Glutamatergic neuron (in vitro differentiated cells): ENCODE measurements around the gene PPOX. TPM values are rescaled to one million over a fixed set of nuclear protein-coding genes. Genes with fewer than 3 reads are reported as not detected.

Experiments used
- DNase-seq: peaks from one replicate; pipeline ENCODE4 v3.0.0; 2022
- H3K27ac Mint-ChIP-seq: one replicate; pipeline ENCODE4 v1.8.0; 2020; ENCODE audit warnings: mild to moderate bottlenecking, mixed read lengths, inconsistent platforms; ENCODE audit not compliant: unreplicated experiment
- H3K27me3 Mint-ChIP-seq: one replicate; pipeline ENCODE4 v1.8.0; 2020; ENCODE audit warnings: mild to moderate bottlenecking, moderate library complexity, mixed read lengths, inconsistent platforms; ENCODE audit not compliant: unreplicated experiment
- H3K36me3 Mint-ChIP-seq: one replicate; pipeline ENCODE4 v1.8.0; 2020; ENCODE audit warnings: mild to moderate bottlenecking, mixed read lengths, inconsistent platforms; ENCODE audit not compliant: unreplicated experiment
- H3K4me1 Mint-ChIP-seq: one replicate; pipeline ENCODE4 v1.8.0; 2020; ENCODE audit warnings: mild to moderate bottlenecking, low read depth, mixed read lengths, inconsistent platforms; ENCODE audit not compliant: unreplicated experiment
- H3K4me3 Mint-ChIP-seq: one replicate; pipeline ENCODE4 v1.8.0; 2020; ENCODE audit warnings: mild to moderate bottlenecking, mixed read lengths, inconsistent platforms; ENCODE audit not compliant: unreplicated experiment
- H3K9me3 Mint-ChIP-seq: one replicate; pipeline ENCODE4 v1.8.0; 2020; ENCODE audit warnings: mild to moderate bottlenecking, moderate library complexity, mixed read lengths, inconsistent platforms; ENCODE audit not compliant: unreplicated experiment
- total RNA-seq: library from RNA; stranded (reverse); fragmentation: NEBNext Ultra II Directional; extraction: Animal tissue kit (Norgen Biotek cat#: 25700); gene quantifications from one replicate; pipeline ENCODE4 v1.2.1, GENCODE V29; 2021; ENCODE audit not compliant: unreplicated experiment
- TF ChIP-seq, protein P1 (sequence below): fragments of 200-600 bp; sonication (generic); IDR thresholded peaks from one replicate; pipeline ENCODE4 v1.5.0; 2021; ENCODE audit not compliant: partially characterized antibody, unreplicated experiment

The PPOX gene
- total RNA-seq, 1 donor from 2014 or later, result 53.2 TPM

DNA sequence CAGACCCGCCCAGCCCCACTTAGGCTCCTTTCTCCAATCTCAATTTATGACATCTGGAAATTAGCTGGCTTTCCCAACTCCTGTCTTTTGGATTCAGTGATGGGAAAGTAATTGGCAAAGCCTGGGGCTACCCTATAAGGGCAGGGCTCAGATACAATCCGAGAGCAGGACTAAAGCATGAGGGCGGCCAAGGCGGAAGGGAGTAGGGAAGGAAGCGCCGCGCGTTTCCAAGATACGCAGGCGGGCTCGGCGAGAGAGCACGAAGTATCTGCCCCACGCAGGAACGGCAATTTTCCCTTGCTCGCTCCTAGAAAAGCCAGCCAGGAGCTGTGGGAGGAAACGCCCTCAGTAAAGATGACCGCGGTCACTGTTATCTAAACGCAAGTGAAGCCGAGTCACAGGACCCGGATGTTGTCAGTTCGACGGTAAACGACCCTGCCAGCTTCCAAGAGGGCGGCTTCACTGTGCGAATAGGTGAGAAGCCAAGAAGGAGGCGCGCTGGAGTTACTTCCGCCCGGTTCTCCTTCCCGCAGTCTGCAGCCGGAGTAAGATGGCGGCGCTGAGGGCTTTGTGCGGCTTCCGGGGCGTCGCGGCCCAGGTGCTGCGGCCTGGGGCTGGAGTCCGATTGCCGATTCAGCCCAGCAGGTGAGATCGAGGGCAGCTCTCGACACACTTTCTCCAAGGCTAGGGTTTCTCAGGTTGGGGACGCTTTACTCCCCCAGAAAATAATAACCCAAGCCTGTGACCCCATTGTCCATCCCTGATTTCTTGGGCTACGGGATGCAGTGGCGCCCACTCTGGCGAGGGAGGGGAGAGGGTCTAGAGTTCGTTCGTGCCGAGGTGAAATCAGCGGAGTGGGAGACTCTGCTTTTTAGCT is 35.8 kb downstream of the PPOX start, which contains the start of gene NDUFS2:
TSS of gene NDUFS2 (plus strand) at position 532 of the 877 bp plus-strand sequence. CDS start at position 551, 19 bp downstream.
- TF ChIP-seq, protein P1, sequence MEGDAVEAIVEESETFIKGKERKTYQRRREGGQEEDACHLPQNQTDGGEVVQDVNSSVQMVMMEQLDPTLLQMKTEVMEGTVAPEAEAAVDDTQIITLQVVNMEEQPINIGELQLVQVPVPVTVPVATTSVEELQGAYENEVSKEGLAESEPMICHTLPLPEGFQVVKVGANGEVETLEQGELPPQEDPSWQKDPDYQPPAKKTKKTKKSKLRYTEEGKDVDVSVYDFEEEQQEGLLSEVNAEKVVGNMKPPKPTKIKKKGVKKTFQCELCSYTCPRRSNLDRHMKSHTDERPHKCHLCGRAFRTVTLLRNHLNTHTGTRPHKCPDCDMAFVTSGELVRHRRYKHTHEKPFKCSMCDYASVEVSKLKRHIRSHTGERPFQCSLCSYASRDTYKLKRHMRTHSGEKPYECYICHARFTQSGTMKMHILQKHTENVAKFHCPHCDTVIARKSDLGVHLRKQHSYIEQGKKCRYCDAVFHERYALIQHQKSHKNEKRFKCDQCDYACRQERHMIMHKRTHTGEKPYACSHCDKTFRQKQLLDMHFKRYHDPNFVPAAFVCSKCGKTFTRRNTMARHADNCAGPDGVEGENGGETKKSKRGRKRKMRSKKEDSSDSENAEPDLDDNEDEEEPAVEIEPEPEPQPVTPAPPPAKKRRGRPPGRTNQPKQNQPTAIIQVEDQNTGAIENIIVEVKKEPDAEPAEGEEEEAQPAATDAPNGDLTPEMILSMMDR, result peak; percentile 36
- Mint-ChIP-seq H3K4me1 (peaks cover 25% of the 10 kb centered on the region), H3K27ac (peak within 1 kb of the TSS; percentile 98), H3K4me3 (peak within 1 kb of the TSS; percentile 92), H3K36me3 (peaks cover 10% of the 10 kb centered on the region), H3K9me3 (peaks cover 6% of the 10 kb centered on the region), H3K27me3 (peaks cover 6% of the 10 kb centered on the region)
- DNase-seq, result peak; percentile 94

DNA sequence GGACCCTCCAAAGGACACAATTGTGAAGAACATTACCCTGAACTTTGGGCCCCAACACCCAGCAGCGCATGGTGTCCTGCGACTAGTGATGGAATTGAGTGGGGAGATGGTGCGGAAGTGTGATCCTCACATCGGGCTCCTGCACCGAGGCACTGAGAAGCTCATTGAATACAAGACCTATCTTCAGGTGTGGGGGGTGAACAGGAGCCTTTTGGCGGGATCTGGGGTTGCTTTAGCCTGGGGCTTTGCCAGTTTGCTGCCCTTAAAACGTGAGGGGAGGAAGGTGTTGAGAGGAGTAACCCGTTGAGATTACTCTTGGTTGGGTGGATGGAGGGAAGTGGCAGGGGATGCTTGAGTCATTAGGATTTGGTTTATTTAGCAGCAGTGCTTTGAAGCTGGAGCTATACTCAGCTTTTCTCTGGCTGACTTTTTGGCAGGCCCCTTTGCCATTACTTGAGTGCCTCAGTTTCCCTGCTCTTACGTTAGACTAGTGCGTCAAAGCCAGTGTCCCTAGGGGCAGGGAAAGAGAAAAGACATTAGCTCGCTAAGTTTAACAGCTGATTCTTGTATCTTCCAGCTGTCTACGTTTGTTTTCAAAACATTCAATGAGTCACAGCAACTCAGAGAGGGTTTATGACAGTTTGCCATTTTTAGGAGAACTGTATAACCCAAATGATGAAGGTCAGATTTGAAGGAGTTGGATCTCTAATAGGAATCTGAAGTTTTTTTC is 40.4 kb downstream of the PPOX start:
- H3K36me3 Mint-ChIP-seq, result peaks cover 10% of the 10 kb centered on the region
- TF ChIP-seq, protein P1, result no peak
- no peak overlapping the region for H3K4me3 Mint-ChIP-seq
- no peak overlapping the region for H3K27ac Mint-ChIP-seq
- H3K27me3 Mint-ChIP-seq, result peaks cover 2% of the 10 kb centered on the region
- DNase-seq, result no peak
- peaks cover 5% of the 10 kb centered on the region for H3K9me3 Mint-ChIP-seq
- H3K4me1 Mint-ChIP-seq, result peaks cover 6% of the 10 kb centered on the region

DNA sequence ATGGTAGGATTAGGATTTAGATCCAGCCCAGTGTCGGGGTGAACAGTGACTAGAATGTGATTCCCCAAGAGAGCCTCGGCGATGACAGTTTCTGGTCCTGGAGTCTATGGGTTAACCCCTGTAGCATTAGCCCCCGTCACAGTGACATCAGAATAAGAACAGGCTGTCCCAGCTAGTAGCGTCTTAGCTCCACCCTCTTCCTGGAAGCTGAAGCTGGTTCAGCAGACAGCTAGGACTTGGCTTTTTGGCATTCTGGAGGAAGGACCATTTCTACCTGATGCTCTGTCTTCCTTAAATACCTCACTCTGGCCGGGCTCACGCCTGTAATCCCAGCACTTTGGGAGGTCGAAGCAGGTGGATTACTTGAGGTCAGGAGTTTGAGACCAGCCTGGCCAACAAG is 40.9 kb downstream of the PPOX start:
- peaks cover 4% of the 10 kb centered on the region for H3K9me3 Mint-ChIP-seq
- TF ChIP-seq, protein P1, result no peak
- no peak overlapping the region for H3K27ac Mint-ChIP-seq
- H3K4me1 Mint-ChIP-seq, result peaks cover 6% of the 10 kb centered on the region
- peaks cover 10% of the 10 kb centered on the region for H3K36me3 Mint-ChIP-seq
- no peak for DNase-seq
- H3K27me3 Mint-ChIP-seq, result peaks cover 3% of the 10 kb centered on the region
- no peak overlapping the region for H3K4me3 Mint-ChIP-seq

DNA sequence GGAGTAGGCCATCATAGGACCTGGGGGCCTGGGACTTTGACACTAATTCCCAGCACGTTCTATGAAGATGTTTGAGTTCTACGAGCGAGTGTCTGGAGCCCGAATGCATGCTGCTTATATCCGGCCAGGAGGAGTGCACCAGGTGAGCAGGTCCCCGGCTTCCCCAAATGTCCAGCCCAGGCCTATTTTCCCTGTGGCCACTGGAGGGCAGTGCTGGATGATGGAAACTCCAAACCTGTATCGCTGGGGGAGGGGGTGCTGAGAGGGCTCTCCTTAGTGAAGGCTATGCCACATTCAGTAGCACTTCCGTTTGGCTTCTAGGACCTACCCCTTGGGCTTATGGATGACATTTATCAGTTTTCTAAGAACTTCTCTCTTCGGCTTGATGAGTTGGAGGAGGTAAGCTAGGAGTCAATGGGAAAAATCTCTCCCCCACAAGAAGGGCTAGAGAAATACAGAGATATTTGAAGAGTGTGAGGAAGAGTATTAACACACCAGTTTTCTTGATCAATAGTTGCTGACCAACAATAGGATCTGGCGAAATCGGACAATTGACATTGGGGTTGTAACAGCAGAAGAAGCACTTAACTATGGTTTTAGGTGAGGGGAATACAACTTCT is 43.7 kb downstream of the PPOX start:
- H3K27ac Mint-ChIP-seq, result peak overlapping the region; percentile 30
- peaks cover 5% of the 10 kb centered on the region for H3K9me3 Mint-ChIP-seq
- no peak overlapping the region for H3K4me3 Mint-ChIP-seq
- TF ChIP-seq, protein P1, result peak; percentile 79
- no peaks in the 10 kb centered on the region for H3K4me1 Mint-ChIP-seq
- peaks cover 9% of the 10 kb centered on the region for H3K36me3 Mint-ChIP-seq
- DNase-seq, result peak; percentile 82
- H3K27me3 Mint-ChIP-seq, result peaks cover 3% of the 10 kb centered on the region
